Glutamatergic neuron (in vitro differentiated cells): ENCODE measurements around the gene RAPGEF1. TPM values are rescaled to one million over a fixed set of nuclear protein-coding genes. Genes with fewer than 3 reads are reported as not detected.

ENCODE experiments used
- DNase-seq: peaks from one replicate; pipeline ENCODE4 v3.0.0; 2022
- H3K27ac Mint-ChIP-seq: one replicate; pipeline ENCODE4 v1.8.0; 2020; ENCODE audit warnings: mild to moderate bottlenecking, mixed read lengths, inconsistent platforms; ENCODE audit not compliant: unreplicated experiment
- H3K27me3 Mint-ChIP-seq: one replicate; pipeline ENCODE4 v1.8.0; 2020; ENCODE audit warnings: mild to moderate bottlenecking, moderate library complexity, mixed read lengths, inconsistent platforms; ENCODE audit not compliant: unreplicated experiment
- H3K36me3 Mint-ChIP-seq: one replicate; pipeline ENCODE4 v1.8.0; 2020; ENCODE audit warnings: mild to moderate bottlenecking, mixed read lengths, inconsistent platforms; ENCODE audit not compliant: unreplicated experiment
- H3K4me1 Mint-ChIP-seq: one replicate; pipeline ENCODE4 v1.8.0; 2020; ENCODE audit warnings: mild to moderate bottlenecking, low read depth, mixed read lengths, inconsistent platforms; ENCODE audit not compliant: unreplicated experiment
- H3K4me3 Mint-ChIP-seq: one replicate; pipeline ENCODE4 v1.8.0; 2020; ENCODE audit warnings: mild to moderate bottlenecking, mixed read lengths, inconsistent platforms; ENCODE audit not compliant: unreplicated experiment
- H3K9me3 Mint-ChIP-seq: one replicate; pipeline ENCODE4 v1.8.0; 2020; ENCODE audit warnings: mild to moderate bottlenecking, moderate library complexity, mixed read lengths, inconsistent platforms; ENCODE audit not compliant: unreplicated experiment
- CTCF ChIP-seq: fragments of 200-600 bp; sonication (generic); IDR thresholded peaks from one replicate; pipeline ENCODE4 v1.5.0; 2021; ENCODE audit not compliant: partially characterized antibody, unreplicated experiment
- total RNA-seq: library from RNA; stranded (reverse); fragmentation: NEBNext Ultra II Directional; extraction: Animal tissue kit (Norgen Biotek cat#: 25700); gene quantifications from one replicate; pipeline ENCODE4 v1.2.1, GENCODE V29; 2021; ENCODE audit not compliant: unreplicated experiment

The RAPGEF1 gene
- total RNA-seq, 1 donor from 2014 or later, result 319 TPM

GRCh38 chr9:131625790-131626670, 113.8 kb downstream of the RAPGEF1 start:
- Mint-ChIP-seq H3K4me3 (peak overlapping the region; percentile 85), H3K36me3 (peaks cover 3% of the 10 kb centered on the region), H3K27ac (peak overlapping the region; percentile 100), H3K27me3 (peaks cover 23% of the 10 kb centered on the region), H3K4me1 (peaks cover 70% of the 10 kb centered on the region), H3K9me3 (peaks cover 47% of the 10 kb centered on the region)
- DNase-seq, result peak; percentile 81
- TF ChIP-seq CTCF, result no peak

- H3K4me1 Mint-ChIP-seq, result peaks cover 69% of the 10 kb centered on the region
- H3K4me3 Mint-ChIP-seq, result peak overlapping the region; percentile 85
- DNase-seq, result no peak
- peaks cover 4% of the 10 kb centered on the region for H3K36me3 Mint-ChIP-seq
- no peak for TF ChIP-seq CTCF
- H3K27ac Mint-ChIP-seq, result peak overlapping the region; percentile 100
- peaks cover 45% of the 10 kb centered on the region for H3K9me3 Mint-ChIP-seq
- peaks cover 24% of the 10 kb centered on the region for H3K27me3 Mint-ChIP-seq
Observed at GRCh38 chr9:131625508-131625787, 114.4 kb downstream of the RAPGEF1 start.

- peak; percentile 90 for DNase-seq
- no peak for TF ChIP-seq CTCF
- H3K36me3 Mint-ChIP-seq, result peaks cover 4% of the 10 kb centered on the region
- H3K4me3 Mint-ChIP-seq, result peak overlapping the region; percentile 85
- peaks cover 47% of the 10 kb centered on the region for H3K9me3 Mint-ChIP-seq
- H3K27me3 Mint-ChIP-seq, result peaks cover 26% of the 10 kb centered on the region
- peaks cover 68% of the 10 kb centered on the region for H3K4me1 Mint-ChIP-seq
- peak overlapping the region; percentile 100 for H3K27ac Mint-ChIP-seq
Observed at GRCh38 chr9:131624636-131625507, 115.0 kb downstream of the RAPGEF1 start.

GRCh38 chr9:131623655-131624330, 116.1 kb downstream of the RAPGEF1 start:
- Mint-ChIP-seq H3K4me3 (peak overlapping the region; percentile 59), H3K27ac (peak overlapping the region; percentile 100), H3K27me3 (peaks cover 28% of the 10 kb centered on the region), H3K9me3 (peaks cover 57% of the 10 kb centered on the region), H3K4me1 (peaks cover 67% of the 10 kb centered on the region), H3K36me3 (peaks cover 6% of the 10 kb centered on the region)
- TF ChIP-seq CTCF, result no peak
- no peak for DNase-seq
